Lower leg skin (tissue), 4 donors: Measurements from ENCODE around the gene SLC16A9. TPM values are rescaled to one million over a fixed set of nuclear protein-coding genes. Genes with fewer than 3 reads are reported as not detected.
"Not testable (repeated sequence)": the region's sequence is repeated elsewhere in the genome, so short reads cannot be mapped to it uniquely, and the experiment has no call there.

Source experiments
- DNase-seq, 2 donors: peaks; one replicate each; pipeline ENCODE4 v3.0.0-alpha.2; 2019; ENCODE audit warnings: low spot score in 2 of 2
- H3K4me3 ChIP-seq: fragments of 200-600 bp; sonication (generic); 2 replicates; pipeline ENCODE4 v1.5.1; 2017; ENCODE audit warnings: mild to moderate bottlenecking, low read depth; ENCODE audit not compliant: poor library complexity, severe bottlenecking
- CTCF ChIP-seq, 3 donors: fragments of 450-650 bp; IDR thresholded peaks; one replicate each; pipeline ENCODE4 v1.5.1; 2016; ENCODE audit warnings: antibody characterized with exemption in 3 of 3, mild to moderate bottlenecking in 3 of 3, moderate library complexity in 2 of 3
- POLR2A ChIP-seq, 2 donors: fragments of 450-650 bp; IDR thresholded peaks; one replicate each; pipeline ENCODE4 v1.6.1; 2016 to 2017; ENCODE audit warnings: antibody characterized with exemption in 2 of 2, mild to moderate bottlenecking in 1 of 2, moderate library complexity in 1 of 2
- WGBS, 2 donors: methylation state at CpG; one replicate each; pipeline ENCODE4 v1.1.5; 2018; 5-methylcytosine and 5-hydroxymethylcytosine counted together
- intact Hi-C: fragments of 100-400 bp; cut with DNase I; formaldehyde crosslinking; loops from one replicate; pipeline ENCODE4 v1.15.0; 2023; ENCODE audit warnings: low total_unique reads
- total RNA-seq, 4 donors: library from RNA; depleted of rRNA; stranded (reverse); fragments of >200 nt; gene quantifications; one replicate each; pipeline ENCODE4 v1.1.0, GENCODE V29; 2016

Gene SLC16A9
- total RNA-seq, 4 donors from 2014 or later = 0.04 to 0.29 (median 0.16) TPM

GRCh38 chr10:59750155-59750945, 40.7 kb upstream of the SLC16A9 start:
- H3K4me3 ChIP-seq = no peak overlapping the region
- 60 to 62% methylated on average over 12 of the region's 12 CpGs for WGBS, 2 donors
- intact Hi-C loops = no loop called here
- TF ChIP-seq POLR2A (IDR thresholded peaks at IDR 0.05) (no peak), CTCF (IDR thresholded peaks at IDR 0.05) (no peak)
- no peak for DNase-seq

GRCh38 chr10:59748834-59749233, 39.2 kb upstream of the SLC16A9 start:
- no peak overlapping the region for H3K4me3 ChIP-seq
- WGBS, 2 donors = 55 to 59% methylated on average over 1 of the region's 1 CpG
- TF ChIP-seq CTCF (IDR thresholded peaks at IDR 0.05) (no peak), POLR2A (IDR thresholded peaks at IDR 0.05) (no peak)
- intact Hi-C loops = no loop called here
- DNase-seq = no peak

- 84 to 90% methylated on average over 2 of the region's 2 CpGs for WGBS, 2 donors
- DNase-seq = no peak
- TF ChIP-seq POLR2A (IDR thresholded peaks at IDR 0.05) (no peak), CTCF (IDR thresholded peaks at IDR 0.05) (no peak)
- intact Hi-C loops = no loop called here
- H3K4me3 ChIP-seq = no peak overlapping the region
Measured at GRCh38 chr10:59745163-59745650, 35.6 kb upstream of the SLC16A9 start.

GRCh38 chr10:59744762-59745161, 35.1 kb upstream of the SLC16A9 start:
- intact Hi-C loops, H3K4me3 ChIP-seq, DNase-seq: not testable (repeated sequence)
- WGBS, 2 donors = 51 to 52% methylated on average over 6 of the region's 6 CpGs

GRCh38 chr10:59744156-59744555, 34.5 kb upstream of the SLC16A9 start:
- H3K4me3 ChIP-seq = not testable (repeated sequence)

DNA sequence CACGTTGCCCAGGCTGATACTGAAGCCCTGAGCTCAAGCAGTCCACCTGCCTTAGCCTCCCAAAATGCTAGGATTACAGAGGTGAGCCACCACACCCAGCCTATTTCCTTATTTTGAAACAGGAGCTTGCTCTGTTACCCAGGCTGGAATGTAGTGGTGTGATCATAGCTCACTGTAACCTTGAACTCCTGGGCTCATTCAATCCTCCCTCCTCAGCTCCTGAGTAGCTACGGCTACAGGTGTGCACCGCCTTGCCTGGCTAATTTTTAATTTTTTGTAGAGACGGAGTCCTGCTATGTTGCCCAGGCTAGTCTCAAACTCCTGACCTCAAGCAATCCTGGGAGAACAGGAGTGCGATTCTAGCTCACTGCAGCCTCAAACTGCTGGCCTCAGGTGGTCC, 31.9 kb upstream of the SLC16A9 start:
- no peak for DNase-seq
- intact Hi-C loops = no loop called here
- 92 to 93% methylated on average over 5 of the region's 5 CpGs for WGBS, 2 donors
- TF ChIP-seq POLR2A (IDR thresholded peaks at IDR 0.05) = no peak
- no peak for TF ChIP-seq CTCF (IDR thresholded peaks at IDR 0.05)
- no peak overlapping the region for H3K4me3 ChIP-seq

More at GRCh38 chr10:59744156-59744555, 34.5 kb upstream of the SLC16A9 start:
- DNase-seq, intact Hi-C loops: not testable (repeated sequence)
- WGBS, 2 donors = 89 to 91% methylated on average over 19 to 25 of the region's 32 CpGs

DNA sequence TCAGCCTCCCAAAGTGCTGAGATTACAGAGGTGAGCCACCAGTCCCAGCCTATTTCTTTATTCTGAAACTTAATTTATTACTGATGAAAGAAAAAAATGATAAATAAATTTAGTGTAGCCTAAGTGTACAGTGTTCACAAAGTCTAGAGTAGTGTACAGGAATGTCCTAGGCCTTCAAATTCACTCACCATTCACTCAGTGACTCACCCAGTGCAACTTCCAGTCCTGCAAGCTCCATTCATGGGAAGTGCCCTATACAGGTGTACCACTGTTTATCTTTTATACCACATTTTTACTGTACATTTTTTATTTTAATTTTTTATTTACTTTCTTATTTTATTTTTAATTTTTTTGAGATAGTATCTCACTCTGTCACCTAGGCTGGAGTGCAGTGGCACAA, 31.4 kb upstream of the SLC16A9 start:
- TF ChIP-seq POLR2A (IDR thresholded peaks at IDR 0.05) = no peak
- TF ChIP-seq CTCF (IDR thresholded peaks at IDR 0.05) = no peak
- intact Hi-C loops = no loop called here
- H3K4me3 ChIP-seq = no peak overlapping the region
- no peak for DNase-seq
